NAMALWA (cell line): ENCODE data around the gene CACNA2D3.

Experiments
- DNase-seq: peaks from one replicate; pipeline ENCODE4 v3.0.0-alpha.2; 2015; ENCODE audit warnings: low spot score

Gene CACNA2D3

DNA sequence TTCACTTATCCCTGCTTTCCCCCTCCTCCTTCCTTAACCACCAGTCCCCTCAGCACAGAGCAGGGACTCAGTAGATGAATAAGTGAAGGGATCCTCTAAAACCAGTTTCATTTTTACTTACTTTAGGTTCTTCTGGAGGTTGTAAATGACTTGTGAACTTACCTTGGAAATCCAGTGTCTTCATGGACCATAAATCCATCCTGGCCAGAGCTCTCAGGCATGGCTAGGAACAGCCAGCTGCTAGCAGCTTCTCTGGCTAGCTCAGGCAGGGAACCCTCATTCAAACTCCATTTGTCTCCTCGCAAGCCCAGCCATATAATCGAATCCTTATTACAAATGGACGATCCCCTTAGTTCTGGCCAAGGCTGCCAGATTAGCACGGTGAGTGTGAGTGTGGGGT, 727.0 kb downstream of the CACNA2D3 start:
- no peak for DNase-seq

DNA sequence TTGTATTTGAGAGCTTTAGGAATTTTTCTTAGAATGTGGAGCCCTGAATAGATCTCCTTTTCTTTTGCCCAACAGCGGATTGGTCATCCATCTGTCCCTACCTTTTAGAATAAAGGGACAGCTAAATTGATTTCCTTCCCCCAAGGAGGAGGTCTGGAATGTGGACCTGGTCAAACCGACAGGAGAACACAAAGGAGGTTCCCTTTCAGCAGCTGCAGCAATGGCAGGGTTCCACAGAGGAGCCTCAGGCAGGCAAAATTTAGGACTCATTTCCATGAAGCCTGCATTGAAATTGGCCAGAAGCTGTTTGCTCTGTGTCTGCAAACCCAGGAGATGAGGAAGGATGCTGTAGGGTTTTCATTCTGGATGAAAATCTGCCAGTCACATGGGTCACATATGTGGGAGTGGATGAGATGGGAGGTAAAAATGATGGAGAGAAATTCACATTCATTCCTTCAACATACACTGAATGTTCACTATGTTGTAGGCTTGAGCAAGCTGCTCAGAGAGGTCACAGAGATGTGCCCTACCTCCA, 728.2 kb downstream of the CACNA2D3 start:
- no peak for DNase-seq

DNA sequence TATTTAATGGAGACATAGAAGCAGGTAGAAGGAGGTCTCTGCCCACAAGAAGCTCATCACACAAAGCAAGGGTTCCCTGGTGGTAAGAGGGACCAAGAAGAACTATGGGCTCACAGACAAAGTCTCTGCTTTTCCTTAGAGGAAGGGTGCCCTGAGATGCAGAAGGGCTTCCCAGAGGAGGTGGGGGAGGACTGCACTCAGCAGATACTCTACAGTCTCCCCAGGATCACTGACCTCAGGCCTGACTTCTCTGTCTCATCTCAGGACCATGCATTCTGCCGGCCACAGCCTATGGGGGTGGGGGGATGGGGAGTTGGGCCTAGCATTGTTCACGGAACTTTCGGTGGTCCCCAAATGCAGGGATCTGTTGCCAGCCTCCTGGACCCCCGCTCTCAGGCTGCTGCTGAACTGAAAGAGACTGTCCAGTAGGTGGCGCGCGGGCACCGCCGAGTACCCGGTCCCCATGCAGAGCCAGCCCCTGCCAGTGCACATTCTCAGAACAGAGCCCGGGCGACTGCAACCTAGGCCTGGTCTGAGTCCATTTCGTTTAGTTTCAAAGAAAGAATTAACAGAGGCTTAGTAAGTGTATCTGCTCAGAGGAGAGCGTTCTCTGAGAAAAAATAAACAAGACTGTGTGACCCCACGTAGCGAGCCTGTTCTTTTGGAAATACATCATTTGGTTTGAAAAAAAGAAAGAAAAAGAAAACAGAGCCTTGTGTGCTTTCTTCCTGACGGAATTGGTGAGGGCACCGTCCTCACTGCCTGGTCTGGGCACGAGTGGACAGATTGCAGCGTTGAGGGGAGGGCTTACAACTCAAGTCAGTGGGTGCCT, 731.4 kb downstream of the CACNA2D3 start:
- peak; percentile 34 for DNase-seq

DNA sequence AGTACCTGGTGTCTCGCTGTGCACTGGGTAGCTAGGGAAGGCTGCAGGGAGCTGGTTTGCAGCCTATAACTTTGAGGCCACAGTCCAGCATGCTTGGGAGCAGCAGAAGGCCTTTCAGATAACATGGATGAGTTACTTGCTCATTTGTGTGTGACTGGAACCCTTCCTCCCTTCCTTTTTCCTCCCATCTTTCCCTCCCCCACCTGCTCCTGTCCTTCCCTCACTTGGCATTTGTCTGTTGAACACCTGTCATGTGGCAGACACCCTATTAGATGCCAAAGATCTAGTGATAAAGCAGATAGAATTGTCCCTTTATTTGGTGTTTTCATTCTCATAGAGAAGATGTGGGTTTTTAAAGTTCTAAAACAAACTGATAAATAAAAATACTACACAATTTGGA, 733.9 kb downstream of the CACNA2D3 start:
- no peak for DNase-seq

DNA sequence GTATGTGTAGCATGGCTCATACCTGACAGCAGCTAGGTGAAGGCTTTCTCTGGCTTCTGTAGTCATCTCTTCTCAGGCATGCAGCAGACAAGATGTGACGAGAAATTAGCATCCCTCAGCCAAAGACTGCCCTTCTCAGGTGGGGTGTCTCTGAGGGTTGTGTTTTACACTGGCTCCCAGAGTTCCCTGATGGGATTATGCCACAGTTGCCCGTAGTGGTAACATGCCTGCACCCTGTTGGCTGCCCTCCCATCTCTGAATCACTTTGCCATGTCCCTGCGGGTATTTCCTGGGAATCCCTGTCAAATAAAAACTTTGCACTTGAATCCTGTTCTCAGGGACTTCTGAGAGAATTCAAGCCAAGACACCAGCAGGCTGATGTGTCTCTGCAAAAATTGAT, 735.0 kb downstream of the CACNA2D3 start:
- DNase-seq, result no peak

DNA sequence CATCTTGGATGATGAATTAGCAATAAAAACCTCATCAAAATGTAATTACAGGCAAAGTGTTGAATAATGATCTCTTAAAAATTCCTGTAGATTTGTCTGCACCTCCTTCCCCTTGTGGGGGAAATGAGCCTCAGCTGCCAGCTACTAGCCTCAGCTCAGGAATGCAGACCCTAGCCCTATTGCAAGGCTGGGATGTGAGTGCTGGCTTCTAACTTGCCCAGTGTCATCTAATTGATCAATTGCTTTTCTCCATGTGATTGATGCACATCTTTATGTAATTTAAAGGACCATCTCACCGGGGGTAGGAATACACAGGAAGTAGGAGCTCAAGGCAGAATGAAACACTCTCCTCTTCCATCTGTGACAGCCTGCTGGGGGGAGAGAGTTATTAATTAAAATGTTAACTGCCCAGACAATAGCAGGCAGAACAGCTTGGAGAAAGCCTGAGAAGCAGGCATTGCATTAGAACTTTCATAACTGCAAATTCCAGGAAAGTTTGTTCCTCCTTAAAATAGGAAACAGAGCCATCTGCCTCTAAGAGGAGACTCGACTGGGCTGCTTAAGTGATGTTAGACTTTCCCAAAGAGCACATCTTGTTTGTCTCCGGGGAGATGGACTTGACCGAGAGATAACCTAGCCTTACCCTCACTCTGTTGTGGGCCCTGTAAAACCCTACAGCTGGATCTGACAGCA, 735.9 kb downstream of the CACNA2D3 start:
- DNase-seq, result no peak

DNA sequence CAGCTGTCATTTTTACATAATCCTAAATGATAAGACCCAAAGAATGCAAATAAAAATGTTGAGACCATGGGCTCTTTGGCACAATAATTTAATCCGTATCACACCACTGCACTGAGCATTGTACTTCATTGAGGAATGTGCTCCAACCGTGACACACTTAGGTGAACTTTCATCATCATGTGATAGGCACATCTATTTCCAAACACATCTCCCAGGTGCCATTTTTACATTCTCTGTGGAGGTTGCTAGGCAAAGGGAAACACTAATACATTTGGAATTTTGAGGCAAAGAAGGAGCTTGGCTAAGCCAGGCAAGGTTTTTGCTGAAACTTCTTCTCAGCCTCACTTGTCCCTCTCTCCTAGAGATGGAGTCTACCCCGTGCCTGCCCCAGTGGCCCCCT, 736.8 kb downstream of the CACNA2D3 start:
- no peak for DNase-seq

DNA sequence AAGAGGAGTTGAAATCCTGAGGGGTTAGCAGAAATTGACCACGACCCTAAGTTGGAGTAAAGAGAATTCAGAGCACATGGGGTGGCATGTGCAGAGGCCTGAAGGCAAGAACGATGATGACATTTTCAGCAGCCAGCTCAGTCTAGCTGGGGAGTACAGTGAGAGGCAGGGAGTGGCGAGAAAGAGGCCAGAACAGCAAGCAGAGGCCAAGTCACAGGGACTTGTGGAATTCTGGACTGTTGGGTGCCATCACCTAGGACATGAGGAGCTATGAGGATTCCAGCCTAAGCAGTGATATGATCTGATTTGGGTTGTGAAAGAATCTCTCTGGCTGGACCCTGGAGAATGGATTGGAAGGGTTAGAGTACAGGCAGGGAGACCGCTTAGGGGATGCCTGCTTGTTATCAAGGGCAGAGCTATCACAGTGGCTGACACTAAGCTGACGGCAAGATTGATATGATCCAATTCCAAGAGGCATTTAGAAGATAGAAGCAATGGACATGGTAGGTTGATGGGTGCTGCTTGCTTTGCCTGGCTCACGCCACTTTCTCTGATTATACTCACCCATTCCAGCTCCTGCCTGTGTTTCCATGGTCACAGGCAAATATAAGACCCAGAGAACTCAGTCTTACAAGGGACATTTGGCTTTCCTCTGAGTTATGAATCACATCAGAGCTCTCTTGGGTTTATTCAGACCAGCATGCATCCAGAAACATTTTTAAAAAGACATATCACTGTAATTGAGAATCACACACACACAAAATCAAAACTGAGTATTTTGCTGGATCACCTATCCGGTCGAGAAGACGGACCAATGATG, 739.1 kb downstream of the CACNA2D3 start:
- no peak for DNase-seq

DNA sequence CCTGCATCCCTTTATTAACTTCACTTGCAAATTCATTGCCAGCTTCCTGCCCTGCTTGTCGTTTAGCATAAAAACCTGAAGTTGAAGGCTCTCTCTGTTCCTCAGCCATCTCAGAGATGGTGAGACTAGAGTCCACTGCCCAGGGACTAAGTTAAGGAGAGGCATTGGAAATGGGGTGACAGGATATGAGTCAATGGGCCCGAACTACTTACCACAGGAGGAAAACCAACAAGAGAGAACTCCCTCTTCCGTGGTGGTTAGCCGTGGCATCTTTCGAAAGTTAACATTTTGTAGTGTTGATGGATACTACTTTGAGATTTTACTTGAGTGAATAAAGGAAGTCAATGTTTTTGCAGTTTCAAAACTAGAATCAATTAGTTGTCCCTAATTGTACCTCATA, 740.2 kb downstream of the CACNA2D3 start:
- DNase-seq, result no peak

DNA sequence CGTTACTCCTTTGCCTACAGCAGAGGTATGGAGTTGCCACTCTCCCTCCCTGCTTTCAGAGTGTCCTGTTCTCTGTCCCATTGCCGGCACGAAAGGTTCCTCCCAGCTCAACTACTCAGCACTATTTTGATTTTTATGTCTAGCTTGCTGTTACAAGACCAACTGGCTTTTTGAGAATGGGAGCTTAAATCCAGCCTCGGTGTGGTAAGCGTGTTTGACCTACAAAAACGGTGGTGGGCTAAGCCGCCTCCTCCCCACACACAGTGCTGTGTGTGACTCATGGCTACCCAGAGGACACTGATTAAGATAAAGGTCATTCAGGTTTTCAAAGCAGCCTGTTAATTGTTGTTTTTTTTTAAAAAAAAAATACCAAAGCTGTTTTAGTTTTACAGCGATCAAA, 741.0 kb downstream of the CACNA2D3 start:
- DNase-seq, result no peak

DNA sequence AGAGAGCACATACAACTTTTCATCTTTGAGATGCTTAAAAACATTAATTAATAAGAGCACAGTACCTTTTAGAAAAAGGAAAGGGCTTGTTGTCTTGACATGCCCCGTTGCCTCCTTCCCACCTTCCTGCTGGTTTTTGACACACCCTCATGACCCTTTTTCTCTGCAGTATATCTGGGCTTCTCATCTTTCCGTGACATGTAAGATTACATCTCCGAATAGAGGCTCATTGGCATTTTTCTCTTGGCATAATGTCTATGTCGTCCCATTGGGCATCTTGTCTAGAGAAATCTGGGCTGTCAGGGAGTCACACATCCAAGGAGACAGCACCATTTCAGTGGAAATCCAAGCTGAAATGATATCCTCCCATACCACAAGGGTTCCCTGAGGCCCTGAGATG, 741.4 kb downstream of the CACNA2D3 start:
- no peak for DNase-seq

DNA sequence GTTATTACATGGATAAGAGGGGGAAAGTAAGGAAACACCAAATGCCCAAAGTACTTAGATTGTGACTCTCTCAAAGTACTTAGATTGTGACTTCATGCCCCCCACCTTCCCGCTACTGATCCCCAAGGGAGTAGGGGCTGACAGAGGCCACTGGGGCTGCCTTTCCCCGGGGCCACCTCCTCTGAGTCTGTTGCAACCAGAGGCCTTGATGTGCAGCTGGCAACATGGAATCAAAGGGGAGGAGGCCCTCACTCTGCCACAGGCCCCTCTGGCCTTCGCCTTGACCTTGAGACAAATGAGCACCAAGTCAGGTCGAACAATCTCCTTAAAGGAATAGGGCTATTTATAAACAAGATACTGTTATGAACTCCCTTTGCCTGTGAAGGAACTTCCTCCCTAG, 743.0 kb downstream of the CACNA2D3 start:
- DNase-seq, result no peak

DNA sequence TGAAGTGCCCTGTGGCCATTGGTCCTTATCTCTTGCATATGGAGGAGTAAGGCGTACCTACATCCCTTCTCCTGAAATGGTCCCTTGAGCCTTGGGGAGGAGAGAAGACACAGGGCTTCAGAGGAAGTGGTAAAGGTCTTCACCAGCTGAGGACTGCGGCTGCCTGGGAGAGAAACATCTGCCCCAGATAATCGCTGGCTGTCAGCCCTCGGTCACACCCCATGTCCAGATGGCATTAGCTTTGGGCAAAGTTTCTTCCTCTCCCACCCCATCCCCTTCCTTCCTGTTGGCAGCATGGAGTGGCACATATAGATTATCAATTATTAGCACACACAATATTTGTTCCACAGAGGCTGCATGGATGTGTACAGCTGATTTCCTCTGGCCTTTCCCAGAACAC, 743.9 kb downstream of the CACNA2D3 start:
- no peak for DNase-seq

DNA sequence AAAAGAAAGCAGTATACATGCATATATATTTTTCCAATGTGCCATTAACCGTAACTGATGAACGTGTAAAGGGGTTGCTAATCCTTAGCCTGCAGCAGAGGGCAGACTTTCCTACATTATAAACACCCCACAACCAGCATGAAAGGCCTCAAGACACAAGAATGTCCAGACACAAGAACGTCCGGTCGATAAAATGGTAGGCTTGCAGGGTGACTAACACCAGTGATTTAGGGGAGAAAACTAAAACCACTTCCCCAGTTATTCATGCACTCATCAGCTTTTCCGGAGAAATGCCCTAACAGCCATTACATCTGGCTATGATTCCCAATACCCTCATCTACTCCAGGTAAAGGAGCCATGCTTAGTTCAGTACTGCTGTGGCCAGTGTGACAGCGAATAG, 748.1 kb downstream of the CACNA2D3 start:
- peak; percentile 1 for DNase-seq

DNA sequence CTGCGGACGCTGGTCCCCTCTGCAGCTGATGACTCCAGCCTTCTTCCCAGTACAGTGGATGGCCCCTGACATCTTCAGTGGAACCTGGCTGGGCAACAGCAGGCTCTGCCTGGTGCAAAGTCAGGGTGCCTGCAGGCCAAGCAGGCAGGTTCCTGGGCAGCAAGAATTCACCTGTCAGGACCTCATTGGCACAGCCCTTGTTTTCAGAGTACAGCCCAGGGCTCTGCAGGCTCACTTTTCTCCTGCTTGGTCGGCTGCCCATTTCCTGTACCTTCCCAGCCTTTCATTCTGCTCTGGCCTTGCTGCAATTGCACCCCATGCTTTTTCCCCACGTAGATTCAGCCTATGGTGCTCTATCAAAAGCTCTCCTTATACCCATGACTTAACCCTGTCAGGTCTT, 749.5 kb downstream of the CACNA2D3 start:
- no peak for DNase-seq

DNA sequence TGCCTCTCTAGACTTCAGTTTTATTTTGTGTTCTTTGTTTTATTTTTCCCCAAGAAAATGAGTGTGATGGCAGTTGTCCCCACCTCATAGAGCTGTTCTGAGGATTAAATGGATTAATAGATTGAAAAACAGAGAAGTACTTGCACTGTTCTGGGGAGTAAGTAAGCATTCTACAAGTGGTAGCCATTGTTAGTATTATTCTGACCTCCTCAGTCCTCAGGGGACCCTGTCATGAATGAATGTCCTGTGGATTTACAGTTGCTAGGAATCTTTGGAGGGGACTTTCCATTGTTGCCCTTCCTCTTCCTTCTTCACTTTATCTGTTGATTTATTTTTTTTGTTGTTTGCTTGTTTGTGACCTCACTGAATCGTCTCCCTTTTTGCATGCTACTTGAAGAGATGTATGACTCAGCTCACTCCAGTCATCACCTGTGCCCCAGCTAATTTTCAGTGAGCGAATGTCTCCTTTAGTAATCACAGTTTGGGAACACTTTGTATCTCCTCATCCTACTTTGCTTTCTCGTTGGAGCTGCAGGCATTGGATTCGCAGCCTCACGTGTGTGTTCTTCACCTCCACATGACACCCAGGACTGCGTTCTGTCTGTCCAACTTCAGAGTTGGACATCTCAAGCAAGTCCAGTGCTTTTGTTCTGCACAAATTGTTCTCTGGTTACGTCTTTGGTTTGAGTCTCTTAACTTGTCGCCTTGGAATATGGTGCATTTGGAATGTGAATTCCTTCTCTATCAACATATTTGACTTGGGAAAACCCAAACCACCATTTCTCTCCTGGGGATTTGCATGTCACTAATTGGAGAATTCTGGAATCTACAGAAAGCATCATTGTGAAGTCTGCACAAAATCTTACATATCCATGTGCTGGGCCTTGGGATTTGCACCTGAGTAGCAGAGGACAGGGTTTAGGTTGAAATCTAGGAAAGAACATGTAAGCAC, 751.0 kb downstream of the CACNA2D3 start:
- DNase-seq, result no peak

DNA sequence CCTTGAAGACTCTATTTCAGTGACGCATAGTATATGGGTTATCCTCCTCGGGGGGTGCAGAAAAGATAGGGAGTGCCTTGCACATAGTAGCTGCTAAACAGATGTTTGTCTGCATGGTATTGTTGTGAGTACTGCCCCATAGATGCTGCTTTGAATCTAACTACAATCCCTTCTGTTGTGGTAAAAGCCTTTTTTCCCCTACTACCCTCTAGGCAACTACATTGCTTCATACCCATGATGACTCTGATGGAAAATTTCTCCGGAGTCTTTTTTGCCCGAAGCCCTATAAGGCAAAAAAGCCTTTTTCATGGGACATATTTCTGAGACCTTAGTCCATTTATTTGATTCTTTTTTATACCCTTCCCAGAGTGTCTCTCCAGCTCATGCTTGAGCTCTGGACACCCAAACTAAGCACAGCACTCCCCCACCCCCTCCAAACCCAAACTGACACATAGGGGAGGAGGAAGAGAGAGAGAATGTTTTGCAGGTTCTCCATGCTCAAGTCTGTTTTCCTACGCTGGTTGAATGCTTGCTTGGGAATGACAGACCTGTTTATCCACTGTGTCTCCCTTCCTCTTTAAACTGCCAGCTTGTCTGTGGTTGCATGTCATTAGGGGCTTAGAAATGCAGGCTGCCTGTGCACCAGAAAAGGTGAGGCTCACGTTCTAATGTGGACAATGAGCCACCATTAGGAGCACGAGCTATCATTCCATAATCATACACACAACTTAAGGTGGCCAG, 752.6 kb downstream of the CACNA2D3 start:
- no peak for DNase-seq

DNA sequence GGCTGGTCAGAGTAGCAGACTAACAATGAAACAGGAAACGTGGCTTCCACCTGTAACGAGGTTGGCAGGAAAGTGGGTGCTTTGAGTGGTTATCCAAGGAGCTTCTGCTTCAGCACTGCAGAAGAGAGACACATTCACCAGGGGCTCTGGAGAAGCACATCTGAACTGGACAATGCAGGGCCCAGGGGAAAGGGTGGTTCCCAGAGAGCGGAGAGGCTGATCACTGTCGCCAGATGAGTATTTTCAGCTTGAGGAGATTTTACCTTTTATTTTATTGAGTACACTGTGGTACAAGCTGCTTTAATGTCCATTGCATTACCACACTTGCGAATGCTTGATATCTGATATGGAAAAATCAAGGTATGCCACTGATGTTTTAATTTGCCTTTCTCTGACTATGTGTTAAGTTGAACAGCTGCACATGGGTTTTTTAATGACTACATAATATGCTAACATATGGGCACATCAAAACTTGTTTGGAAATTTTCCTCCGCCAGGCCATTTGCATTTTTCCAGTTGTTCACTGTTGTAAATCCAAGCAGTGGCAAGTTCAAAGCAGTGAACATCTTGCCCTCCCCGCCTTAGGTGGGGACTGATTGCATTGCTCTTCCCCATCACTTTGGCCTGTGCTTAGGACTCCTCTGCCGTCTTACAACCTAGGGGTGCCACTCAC, 753.4 kb downstream of the CACNA2D3 start:
- no peak for DNase-seq

DNA sequence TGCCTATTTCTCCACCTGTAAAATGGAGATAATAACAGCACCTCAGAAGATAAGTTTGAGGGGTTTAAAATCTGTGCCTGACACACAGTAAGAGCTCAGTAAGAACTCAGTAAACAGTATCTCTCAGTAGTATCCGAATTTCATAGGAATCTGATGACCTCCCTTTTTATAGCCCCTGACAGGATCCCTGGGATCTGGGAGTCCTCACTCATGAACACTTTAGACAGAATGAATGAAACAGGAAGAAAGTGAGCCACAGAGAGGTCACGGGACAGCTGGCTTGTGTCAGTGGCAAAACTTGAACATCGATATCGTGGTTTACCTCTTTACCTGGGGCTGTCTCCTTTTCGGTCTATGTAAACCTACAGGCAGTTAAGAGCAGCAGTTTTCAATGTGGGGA, 754.3 kb downstream of the CACNA2D3 start:
- DNase-seq, result no peak

DNA sequence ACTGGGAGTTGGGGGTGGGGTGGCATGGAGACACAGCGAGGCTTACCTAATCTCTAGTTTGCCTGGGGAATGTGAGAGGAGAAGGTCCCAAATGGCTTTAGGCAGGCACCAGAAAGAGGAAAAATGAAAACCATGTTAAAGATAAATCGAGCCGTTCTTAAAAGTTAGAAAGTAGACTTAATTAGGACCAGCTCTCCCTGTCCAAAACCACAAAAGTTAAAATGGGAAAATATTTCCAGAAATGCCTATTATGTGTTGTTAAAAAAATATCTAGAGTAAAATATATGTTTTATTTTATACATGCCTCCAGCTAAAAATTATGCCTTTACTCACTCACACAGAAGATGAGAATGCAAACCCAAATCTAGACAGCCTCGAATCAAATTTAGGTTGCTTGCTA, 755.4 kb downstream of the CACNA2D3 start:
- DNase-seq, result no peak
